HepG2 (cell line): ENCODE data around the gene RAC3. TPM values are rescaled to one million over a fixed set of nuclear protein-coding genes. Genes with fewer than 3 reads are reported as not detected.

ENCODE experiments used
- ATF5 ChIP-seq: sonication (generic); formaldehyde crosslinking; IDR thresholded peaks from 2 replicates; pipeline ENCODE4 v1.4.0; 2020; ENCODE audit warnings: mild to moderate bottlenecking, low read depth, missing genetic modification reagents
- EP300 ChIP-seq, 3 experiments: sonication (generic) in 1 of 3; formaldehyde crosslinking in 1 of 3; IDR thresholded peaks; 2 replicates each; pipeline versions ENCODE4 v1.5.1 to v1.6.1; 2011 to 2020; ENCODE audit warnings: low read depth in 2 of 3, low read length in 2 of 3, borderline replicate concordance in 1 of 3, improper control_type of control experiment in 1 of 3, mild to moderate bottlenecking in 1 of 3, missing genetic modification reagents in 1 of 3, moderate library complexity in 1 of 3
- ETS1 ChIP-seq: sonication (generic); formaldehyde crosslinking; IDR thresholded peaks from 2 replicates; pipeline ENCODE4 v1.4.0; 2020; ENCODE audit warnings: missing genetic modification reagents
- FOSL1 ChIP-seq: sonication (generic); formaldehyde crosslinking; IDR thresholded peaks from 2 replicates; pipeline ENCODE4 v1.9.0; 2021; ENCODE audit warnings: missing genetic modification reagents, borderline replicate concordance
- IKZF4 ChIP-seq: sonication (generic); formaldehyde crosslinking; IDR thresholded peaks from 2 replicates; pipeline ENCODE4 v1.5.1; 2020; ENCODE audit warnings: borderline replicate concordance, mild to moderate bottlenecking, low read depth, missing genetic modification reagents; ENCODE audit errors: not compliant biosample characterization
- PRDM10 ChIP-seq: sonication (generic); formaldehyde crosslinking; IDR thresholded peaks from 2 replicates; pipeline ENCODE4 v1.4.0; 2020; ENCODE audit warnings: low read depth, missing genetic modification reagents
- SIN3A ChIP-seq: IDR thresholded peaks from 2 replicates; pipeline ENCODE4 v1.6.1; 2011; ENCODE audit warnings: low read depth, mild to moderate bottlenecking, control low read depth, low read length, borderline replicate concordance
- SOX5 ChIP-seq: IDR thresholded peaks from 2 replicates; pipeline ENCODE4 v1.6.1; 2016; ENCODE audit warnings: borderline replicate concordance
- ZFP82 ChIP-seq: sonication (generic); formaldehyde crosslinking; IDR thresholded peaks from 2 replicates; pipeline ENCODE4 v1.5.1; 2020; ENCODE audit warnings: mild to moderate bottlenecking, missing genetic modification reagents, borderline replicate concordance
- ZFX ChIP-seq: sonication (generic); formaldehyde crosslinking; IDR thresholded peaks from 2 replicates; pipeline ENCODE4 v1.4.0; 2020; ENCODE audit warnings: mild to moderate bottlenecking, low read depth, missing genetic modification reagents, moderate library complexity
- ZNF343 ChIP-seq: sonication (generic); formaldehyde crosslinking; IDR thresholded peaks from 2 replicates; pipeline ENCODE4 v1.4.0; 2020; ENCODE audit warnings: mild to moderate bottlenecking, missing genetic modification reagents
- ZNF484 ChIP-seq: sonication (generic); formaldehyde crosslinking; IDR thresholded peaks from 2 replicates; pipeline ENCODE4 v1.5.1; 2020; ENCODE audit warnings: mild to moderate bottlenecking, low read depth, missing genetic modification reagents, borderline replicate concordance
- ZNF558 ChIP-seq: sonication (generic); formaldehyde crosslinking; IDR thresholded peaks from 2 replicates; pipeline ENCODE4 v1.9.0; 2022; ENCODE audit warnings: mild to moderate bottlenecking, missing genetic modification reagents, borderline replicate concordance
- ZNF691 ChIP-seq: sonication (generic); formaldehyde crosslinking; IDR thresholded peaks from 2 replicates; pipeline ENCODE4 v1.4.0; 2020; ENCODE audit warnings: missing genetic modification reagents, low read depth, mild to moderate bottlenecking, borderline replicate concordance
- ZNF720 ChIP-seq: sonication (generic); formaldehyde crosslinking; IDR thresholded peaks from 2 replicates; pipeline ENCODE4 v1.4.0; 2020; ENCODE audit warnings: missing genetic modification reagents
- ZNF839 ChIP-seq: sonication (generic); formaldehyde crosslinking; IDR thresholded peaks from 2 replicates; pipeline ENCODE4 v1.4.0; 2020; ENCODE audit warnings: missing genetic modification reagents, mild to moderate bottlenecking, borderline replicate concordance
- ZSCAN22 ChIP-seq: sonication (generic); formaldehyde crosslinking; IDR thresholded peaks from 2 replicates; pipeline ENCODE4 v1.4.0; 2020; ENCODE audit warnings: mild to moderate bottlenecking, missing genetic modification reagents
- polyA plus RNA-seq, 8 experiments: library from polyadenylated mRNA; depleted of rRNA in 3 of 8; stranded (reverse) in 7 of 8; unstranded in 1 of 8; fragments of >200 nt; fragmentation: Illumina TruSeq in 4 of 8; extraction: Trizol in 4 of 8; gene quantifications; 2 replicates each; pipeline versions ENCODE4 v1.2.1 to v1.2.3, GENCODE V29; 2011 to 2016; ENCODE audit warnings: low read depth in 4 of 8, missing spikeins in 1 of 8, mixed read lengths in 1 of 8; ENCODE audit not compliant: insufficient read depth in 1 of 8
- total RNA-seq, 5 experiments: library from RNA; depleted of rRNA; stranded (reverse); fragments of >200 nt; fragmentation: Illumina TruSeq; extraction: Trizol; gene quantifications; 2 replicates each; pipeline ENCODE4 v1.2.3, GENCODE V29; 2016; ENCODE audit warnings: low read depth in 1 of 5
- TF ChIP-seq, protein P1 (sequence below): IDR thresholded peaks from 2 replicates; pipeline ENCODE4 v1.6.1; 2016; ENCODE audit warnings: mild to moderate bottlenecking, missing biosample characterization, missing genetic modification reagents
- TF ChIP-seq, protein P2 (sequence below): sonication (generic); formaldehyde crosslinking; IDR thresholded peaks from 2 replicates; pipeline ENCODE4 v1.4.0; 2020; ENCODE audit warnings: missing genetic modification reagents

The RAC3 gene
- total and polyA plus RNA-seq, 2 of the 13 experiments (the other 11 are each of a cell fraction or from before 2014, with no cell fraction given), result 10.5 to 21.3 TPM

- TF ChIP-seq IKZF4, result no peak
- peak; percentile 71; the same call in 1 of the 2 replicates for TF ChIP-seq SIN3A
- no peak for TF ChIP-seq FOSL1 (CRISPR knock-in tag)
- TF ChIP-seq ZNF691 (CRISPR knock-in tag), result peak; percentile 21; the same call in 1 of the 2 replicates
- TF ChIP-seq PRDM10 (CRISPR knock-in tag), result 0 out of 2 replicates have a peak, but pooled peaks have one; percentile 26
- TF ChIP-seq SOX5 (CRISPR knock-in tag), result 0 out of 2 replicates have a peak, but pooled peaks have one; percentile 8
- 0 out of 2 replicates have a peak, but pooled peaks have one; percentile 81 for TF ChIP-seq ATF5 (CRISPR knock-in tag)
- TF ChIP-seq ZNF839 (CRISPR knock-in tag), result no peak
- TF ChIP-seq, protein P1, sequence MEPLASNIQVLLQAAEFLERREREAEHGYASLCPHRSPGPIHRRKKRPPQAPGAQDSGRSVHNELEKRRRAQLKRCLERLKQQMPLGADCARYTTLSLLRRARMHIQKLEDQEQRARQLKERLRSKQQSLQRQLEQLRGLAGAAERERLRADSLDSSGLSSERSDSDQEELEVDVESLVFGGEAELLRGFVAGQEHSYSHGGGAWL (CRISPR knock-in tag), result peak; percentile 77; the same call in 1 of the 2 replicates
- no peak for TF ChIP-seq ZNF720 (CRISPR knock-in tag)
- 0 out of 2 replicates have a peak, but pooled peaks have one; percentile 63 for TF ChIP-seq ETS1 (CRISPR knock-in tag)
- TF ChIP-seq ZNF558 (CRISPR knock-in tag), result no peak; the same call in 1 of the 2 replicates
- TF ChIP-seq ZSCAN22 (CRISPR knock-in tag), result no peak
- 0 out of 2 replicates have a peak, but pooled peaks have one; percentile 57 for TF ChIP-seq ZFP82 (CRISPR knock-in tag)
- TF ChIP-seq EP300 (IDR thresholded peaks at IDR 0.05; ENCODE audit: low read depth in 2 of 2, low read length in 2 of 2), result no peak
- TF ChIP-seq EP300 (CRISPR knock-in tag; IDR thresholded peaks at IDR 0.05; ENCODE audit: borderline replicate concordance), result no peak
- TF ChIP-seq ZNF343 (CRISPR knock-in tag), result peak; percentile 68; the same call in 1 of the 2 replicates
- peak; percentile 89 for TF ChIP-seq ZNF484 (CRISPR knock-in tag)
- TF ChIP-seq, protein P2, sequence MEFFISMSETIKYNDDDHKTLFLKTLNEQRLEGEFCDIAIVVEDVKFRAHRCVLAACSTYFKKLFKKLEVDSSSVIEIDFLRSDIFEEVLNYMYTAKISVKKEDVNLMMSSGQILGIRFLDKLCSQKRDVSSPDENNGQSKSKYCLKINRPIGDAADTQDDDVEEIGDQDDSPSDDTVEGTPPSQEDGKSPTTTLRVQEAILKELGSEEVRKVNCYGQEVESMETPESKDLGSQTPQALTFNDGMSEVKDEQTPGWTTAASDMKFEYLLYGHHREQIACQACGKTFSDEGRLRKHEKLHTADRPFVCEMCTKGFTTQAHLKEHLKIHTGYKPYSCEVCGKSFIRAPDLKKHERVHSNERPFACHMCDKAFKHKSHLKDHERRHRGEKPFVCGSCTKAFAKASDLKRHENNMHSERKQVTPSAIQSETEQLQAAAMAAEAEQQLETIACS (CRISPR knock-in tag), result peak; percentile 48
- TF ChIP-seq ZFX (CRISPR knock-in tag), result peak; percentile 51
These were observed 9.0 kb upstream of the RAC3 start, which contains the start of gene CENPX (continued) for GRCh38 chr17:82022310-82022980.
